Measurements from ENCODE around the gene DSE. TPM values are rescaled to one million over a fixed set of nuclear protein-coding genes. Genes with fewer than 3 reads are reported as not detected.

DSE gene
- total RNA-seq, 4 donors from 2014 or later = 71.2 to 129 (median 119) TPM

- TF ChIP-seq CTCF (IDR thresholded peaks at IDR 0.05; ENCODE audit: low read depth) = no peak
Measured at GRCh38 chr6:116430860-116431259, 60.1 kb downstream of the DSE start.

- no peak for TF ChIP-seq CTCF (IDR thresholded peaks at IDR 0.05; ENCODE audit: low read depth)
Measured at GRCh38 chr6:116431964-116432595, 61.3 kb downstream of the DSE start.

GRCh38 chr6:116433206-116433712 lies 62.5 kb downstream of the DSE start:
- TF ChIP-seq CTCF (IDR thresholded peaks at IDR 0.05; ENCODE audit: low read depth) = no peak

GRCh38 chr6:116434056-116434725 lies 63.4 kb downstream of the DSE start:
- no peak for TF ChIP-seq CTCF (IDR thresholded peaks at IDR 0.05; ENCODE audit: low read depth)

- TF ChIP-seq CTCF (IDR thresholded peaks at IDR 0.05; ENCODE audit: low read depth) = no peak
Measured at GRCh38 chr6:116436586-116436985, 65.8 kb downstream of the DSE start.

- no peak for TF ChIP-seq CTCF (IDR thresholded peaks at IDR 0.05; ENCODE audit: low read depth)
Measured at GRCh38 chr6:116437656-116438055, 66.9 kb downstream of the DSE start.

- no peak for TF ChIP-seq CTCF (IDR thresholded peaks at IDR 0.05; ENCODE audit: low read depth)
Measured at GRCh38 chr6:116438590-116439448, 68.1 kb downstream of the DSE start.

Measured in subcutaneous adipose tissue (tissue), 4 donors.